HG02623 (cell line): ENCODE results near the gene CRISP3.
"Not testable (repeated sequence)": the region's sequence is repeated elsewhere in the genome, so short reads cannot be mapped to it uniquely, and the experiment has no call there.

Experiments used
- ATAC-seq: cut with Tn5 transposase; IDR thresholded peaks from one replicate; pipeline ENCODE4 v1.9.1; 2021; ENCODE audit warnings: moderate library complexity; ENCODE audit not compliant: unreplicated experiment

Gene CRISP3

GRCh38 chr6:49744259-49744658, at the start of gene CRISP3:
TSS of gene CRISP3 (minus strand) at chr6:49744388. CDS start at chr6:49744367, 21 bp downstream.
- no peak for ATAC-seq

GRCh38 chr6:49790341-49790740, 46.2 kb upstream of the CRISP3 start:
- no peak for ATAC-seq

- ATAC-seq = no peak
These were observed 43.0 kb upstream of the CRISP3 start, which contains the start of gene PGK2 for GRCh38 chr6:49787176-49787575. TSS of gene PGK2 (minus strand) at chr6:49787285. CDS start at chr6:49787187, 98 bp downstream.

GRCh38 chr6:49784272-49784671, 40.1 kb upstream of the CRISP3 start:
- ATAC-seq = no peak

- no peak for ATAC-seq
These were observed 38.5 kb upstream of the CRISP3 start for GRCh38 chr6:49782725-49783124.

GRCh38 chr6:49782293-49782692, 38.1 kb upstream of the CRISP3 start:
- ATAC-seq = no peak

- no peak for ATAC-seq
These were observed 32.3 kb upstream of the CRISP3 start for GRCh38 chr6:49776444-49776843.

- no peak for ATAC-seq
These were observed 30.9 kb upstream of the CRISP3 start for GRCh38 chr6:49775043-49775442.

- ATAC-seq = no peak
These were observed 28.1 kb upstream of the CRISP3 start for GRCh38 chr6:49772285-49772684.

GRCh38 chr6:49766762-49767161, 22.6 kb upstream of the CRISP3 start:
- no peak for ATAC-seq

- no peak for ATAC-seq
These were observed 20.5 kb upstream of the CRISP3 start for GRCh38 chr6:49764571-49765236.

GRCh38 chr6:49743429-49743828, 759 bp downstream of the CRISP3 start:
- ATAC-seq = no peak

GRCh38 chr6:49739423-49739822, 4.8 kb downstream of the CRISP3 start:
- no peak for ATAC-seq

GRCh38 chr6:49736017-49736508, 8.1 kb downstream of the CRISP3 start:
- ATAC-seq = no peak

GRCh38 chr6:49733680-49734079, 10.5 kb downstream of the CRISP3 start:
- no peak for ATAC-seq

GRCh38 chr6:49732781-49733180, 11.4 kb downstream of the CRISP3 start:
- ATAC-seq = no peak

- no peak for ATAC-seq
These were observed 13.9 kb downstream of the CRISP3 start for GRCh38 chr6:49730251-49730650.

GRCh38 chr6:49723917-49724316, 20.3 kb downstream of the CRISP3 start:
- ATAC-seq = not testable (repeated sequence)

GRCh38 chr6:49721297-49721696, 22.9 kb downstream of the CRISP3 start:
- ATAC-seq = no peak

- no peak for ATAC-seq
These were observed 23.8 kb downstream of the CRISP3 start for GRCh38 chr6:49720372-49720771.

GRCh38 chr6:49713346-49713745, 30.8 kb downstream of the CRISP3 start, which contains the start of gene CRISP2:
TSS of gene CRISP2 (minus strand) at chr6:49713543. CDS start at chr6:49709196, 4,347 bp downstream.
- ATAC-seq = no peak

- no peak for ATAC-seq
These were observed 45.7 kb downstream of the CRISP3 start for GRCh38 chr6:49698478-49698877.

- ATAC-seq = no peak
These were observed 50.7 kb downstream of the CRISP3 start for GRCh38 chr6:49693512-49693911.
